Measurements from ENCODE around the gene ALKBH3.

- TF ChIP-seq POLR2AphosphoS5 (IDR thresholded peaks at IDR 0.05) (no peak), CTCF (IDR thresholded peaks at IDR 0.05) (no peak), POLR2A (IDR thresholded peaks at IDR 0.05) (no peak), EP300 (IDR thresholded peaks at IDR 0.05) (no peak)
Measured at GRCh38 chr11:43930868-43931716, 50.5 kb downstream of the ALKBH3 start.

All from stomach (tissue), 4 donors.